Muscle of back (tissue), 11 donors: ENCODE measurements around the gene LRMDA. TPM values are rescaled to one million over a fixed set of nuclear protein-coding genes. Genes with fewer than 3 reads are reported as not detected.

ENCODE experiments used
- DNase-seq, 3 donors: peaks; one replicate each; pipeline versions ENCODE4 v3.0.0 to v3.0.0-alpha.2; 2013
- polyA plus RNA-seq, 10 donors: library from polyadenylated mRNA; unstranded; fragments of 120-200 nt; gene quantifications; one replicate each; pipeline ENCODE4 v1.2.1, GENCODE V29; 2013; ENCODE audit not compliant: insufficient read length in 10 of 10

The LRMDA gene
- polyA plus RNA-seq, 10 donors: 3.6 to 9.3 (median 6.0) TPM

DNA sequence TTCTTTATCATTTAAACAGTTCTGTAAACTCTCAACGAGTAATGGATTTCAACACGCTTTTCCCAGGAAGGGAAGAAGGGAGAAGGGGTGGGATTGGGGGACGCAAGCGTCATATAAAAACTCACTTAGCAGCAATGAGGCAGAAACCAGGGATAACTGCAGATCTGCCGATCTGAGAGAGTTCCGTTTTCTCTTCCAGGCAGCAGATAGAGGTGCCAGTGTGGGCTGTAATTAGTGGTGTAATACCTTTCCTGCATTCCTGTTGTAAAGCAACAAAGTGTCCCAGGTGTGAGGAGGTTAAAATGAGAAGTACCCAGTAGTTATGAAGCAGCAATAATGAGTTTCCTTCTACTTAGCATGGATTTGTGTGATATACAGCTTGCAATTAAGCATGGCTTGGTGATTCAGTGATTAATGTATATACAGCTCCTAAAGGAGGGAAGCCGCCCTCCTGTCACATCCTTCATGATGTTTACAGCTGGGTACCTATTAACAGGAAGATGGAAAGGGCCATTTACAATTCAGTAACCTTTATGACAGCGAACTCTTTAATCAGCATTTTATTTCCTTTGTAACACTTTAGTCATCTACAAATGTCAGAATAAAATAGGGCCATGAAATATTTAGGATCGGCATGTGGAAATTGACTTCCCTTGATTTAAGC is 271.9 kb downstream of the LRMDA start:
- no peak for DNase-seq

DNA sequence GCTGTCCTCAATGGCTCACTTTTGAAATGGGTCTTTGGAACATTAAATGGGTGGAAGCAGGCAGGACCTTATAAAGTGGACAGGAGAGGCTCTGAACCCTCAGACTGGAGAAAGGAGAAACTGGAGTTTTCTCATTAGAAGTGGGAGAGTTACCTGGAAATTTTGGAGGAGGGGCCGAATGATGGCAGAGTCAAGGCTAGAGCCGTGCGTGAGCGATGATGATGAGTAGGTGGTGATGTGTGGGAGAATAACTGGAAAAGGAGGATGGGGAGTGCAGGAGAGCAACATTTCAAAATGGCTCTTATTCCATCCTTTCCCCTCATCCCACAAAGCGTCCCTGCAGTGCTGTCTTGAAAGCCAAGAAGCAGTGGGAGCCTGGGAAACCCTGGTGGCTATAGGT is 274.0 kb downstream of the LRMDA start:
- no peak for DNase-seq

DNA sequence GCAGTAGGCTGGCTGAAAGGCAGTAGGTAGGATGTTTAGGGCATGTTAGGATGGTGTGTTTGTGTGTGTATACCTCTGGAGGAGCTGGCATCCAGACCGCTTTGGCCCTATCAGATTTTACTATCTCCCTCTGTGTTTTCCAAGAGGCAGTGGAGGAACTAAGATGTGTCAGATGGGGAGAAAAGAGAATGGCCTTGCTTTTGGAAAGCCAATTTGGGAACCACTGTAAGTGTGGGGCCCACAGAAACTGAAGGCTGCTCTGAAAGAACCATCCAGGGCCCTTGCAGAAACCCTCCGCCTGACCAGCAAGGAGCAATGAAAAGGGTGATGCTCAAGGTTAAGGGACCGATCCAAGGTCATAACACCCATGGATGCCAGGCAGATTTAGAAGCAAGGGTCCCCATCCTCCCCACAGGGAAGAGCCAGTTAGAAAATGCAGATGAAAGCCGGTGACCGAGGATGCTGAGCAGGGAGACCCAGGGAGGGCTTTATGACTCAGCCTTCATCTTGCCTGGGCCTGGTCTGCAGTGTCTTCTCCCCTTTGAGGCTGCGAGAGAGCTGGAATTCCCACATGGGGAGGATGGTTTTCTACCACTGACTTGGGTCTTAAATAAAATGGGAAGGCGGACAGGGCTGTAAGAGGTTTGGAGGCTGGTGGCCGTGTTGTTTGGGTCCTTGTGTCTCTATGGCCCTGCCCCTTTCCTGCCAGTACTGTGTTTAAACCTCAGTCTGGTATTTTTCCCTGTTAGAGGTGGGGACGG is 275.8 kb downstream of the LRMDA start:
- no peak for DNase-seq

DNA sequence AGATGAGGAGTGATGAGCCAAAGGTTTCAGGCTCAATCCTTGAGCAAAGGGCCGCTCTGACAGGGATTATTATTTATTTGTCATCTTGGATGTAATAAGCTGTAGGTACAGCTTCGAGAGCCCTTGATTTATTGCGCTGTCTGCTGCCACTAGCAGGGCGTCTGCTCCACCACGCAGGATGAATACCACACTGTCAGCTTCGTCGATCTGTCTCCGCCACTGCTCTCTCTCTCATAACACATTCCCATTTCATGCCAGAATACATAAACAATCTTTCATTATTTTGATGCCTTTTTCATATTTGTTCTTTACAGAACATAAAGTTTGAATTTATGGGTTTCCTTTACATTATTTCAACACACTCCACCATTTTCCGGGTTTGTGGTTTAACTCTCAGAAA is 276.6 kb downstream of the LRMDA start:
- peak in 2 of 3 donors; percentile 15 to 59 for DNase-seq

DNA sequence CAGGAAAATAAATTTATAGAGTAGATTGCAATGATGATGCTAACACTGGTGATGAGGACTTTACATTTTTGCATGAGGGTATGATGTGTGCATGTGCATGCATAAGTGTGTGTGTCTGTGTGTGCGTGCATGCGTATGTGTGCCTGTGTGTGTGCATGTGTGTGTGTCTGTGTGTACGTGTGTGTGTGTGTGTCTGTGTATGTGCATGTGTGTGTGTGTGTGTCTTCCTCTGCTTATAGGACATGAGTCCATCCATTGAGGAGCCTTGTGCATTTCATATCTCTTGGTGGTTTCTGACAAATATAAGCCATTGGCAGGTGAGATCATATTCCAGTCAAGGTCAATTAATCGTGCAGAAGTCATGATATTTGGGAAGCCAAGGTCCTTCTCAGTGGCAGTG is 277.8 kb downstream of the LRMDA start:
- no peak for DNase-seq

DNA sequence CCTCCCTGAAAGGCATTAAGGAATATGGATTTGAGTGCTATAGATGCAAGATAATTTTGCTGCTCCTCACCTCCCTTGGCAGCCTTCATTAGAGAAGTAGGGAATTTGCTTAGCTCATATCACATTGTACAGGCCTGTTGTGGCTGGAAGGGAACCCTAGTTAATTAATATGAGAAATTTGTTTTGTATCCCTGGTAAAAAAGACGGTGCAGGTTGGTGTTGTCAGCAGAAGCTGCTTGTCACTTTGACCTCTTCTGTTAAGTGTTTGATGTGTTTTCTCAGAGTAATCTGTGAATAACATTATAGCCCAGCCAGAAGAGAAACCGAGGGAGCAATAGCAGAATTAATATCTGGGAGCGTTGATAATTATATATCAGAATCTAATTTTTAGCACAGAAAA is 278.4 kb downstream of the LRMDA start:
- DNase-seq: no peak

DNA sequence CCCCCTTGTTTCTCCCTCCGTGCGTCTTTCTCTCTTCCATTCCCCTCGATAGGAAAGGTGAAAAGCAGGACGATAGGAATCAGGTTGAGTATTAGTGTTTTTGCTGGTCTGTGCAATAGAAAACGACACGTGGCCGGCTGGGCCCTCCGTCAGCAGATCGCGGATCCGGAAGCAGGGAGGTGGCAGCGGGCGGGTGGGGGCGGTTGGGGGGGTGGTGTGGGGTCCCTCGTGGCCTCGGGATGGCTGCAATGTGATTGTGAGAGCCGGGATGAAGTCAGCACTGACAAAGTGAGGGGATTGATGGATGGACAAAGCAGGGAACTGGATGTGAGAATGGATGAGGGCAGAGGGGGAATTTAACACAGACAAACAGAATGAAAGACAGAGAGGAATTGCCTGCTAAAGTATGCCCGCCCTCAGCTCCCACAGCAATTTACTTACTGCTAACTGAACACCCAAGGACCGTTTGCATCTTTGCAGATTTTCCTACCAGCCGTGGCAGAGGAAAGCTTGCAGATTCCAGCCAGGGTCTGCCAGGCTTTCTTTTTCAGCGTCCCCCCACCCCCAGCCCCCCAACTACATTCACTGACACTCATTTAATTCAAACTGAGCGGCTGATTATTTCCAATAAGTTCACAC is 280.9 kb downstream of the LRMDA start:
- no peak for DNase-seq

DNA sequence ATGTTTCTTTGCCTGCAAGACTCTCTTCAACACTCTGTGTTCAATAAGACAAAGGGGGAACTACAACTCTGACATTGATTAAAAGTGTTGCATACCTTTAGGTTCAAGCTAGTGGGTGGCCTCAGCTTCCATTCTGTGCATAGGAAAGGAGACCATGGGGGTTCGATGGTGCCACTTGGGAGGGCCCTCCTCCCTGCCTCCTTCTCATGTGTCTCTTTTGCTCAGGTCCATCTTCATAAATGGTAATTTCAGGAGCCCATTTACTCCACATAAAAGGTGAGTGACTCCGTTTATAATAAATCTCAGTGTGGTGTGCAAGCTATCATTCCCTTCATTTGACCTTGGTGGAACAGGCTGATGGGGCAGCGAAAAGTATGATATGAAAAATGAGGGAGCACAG is 285.1 kb downstream of the LRMDA start:
- no peak for DNase-seq

DNA sequence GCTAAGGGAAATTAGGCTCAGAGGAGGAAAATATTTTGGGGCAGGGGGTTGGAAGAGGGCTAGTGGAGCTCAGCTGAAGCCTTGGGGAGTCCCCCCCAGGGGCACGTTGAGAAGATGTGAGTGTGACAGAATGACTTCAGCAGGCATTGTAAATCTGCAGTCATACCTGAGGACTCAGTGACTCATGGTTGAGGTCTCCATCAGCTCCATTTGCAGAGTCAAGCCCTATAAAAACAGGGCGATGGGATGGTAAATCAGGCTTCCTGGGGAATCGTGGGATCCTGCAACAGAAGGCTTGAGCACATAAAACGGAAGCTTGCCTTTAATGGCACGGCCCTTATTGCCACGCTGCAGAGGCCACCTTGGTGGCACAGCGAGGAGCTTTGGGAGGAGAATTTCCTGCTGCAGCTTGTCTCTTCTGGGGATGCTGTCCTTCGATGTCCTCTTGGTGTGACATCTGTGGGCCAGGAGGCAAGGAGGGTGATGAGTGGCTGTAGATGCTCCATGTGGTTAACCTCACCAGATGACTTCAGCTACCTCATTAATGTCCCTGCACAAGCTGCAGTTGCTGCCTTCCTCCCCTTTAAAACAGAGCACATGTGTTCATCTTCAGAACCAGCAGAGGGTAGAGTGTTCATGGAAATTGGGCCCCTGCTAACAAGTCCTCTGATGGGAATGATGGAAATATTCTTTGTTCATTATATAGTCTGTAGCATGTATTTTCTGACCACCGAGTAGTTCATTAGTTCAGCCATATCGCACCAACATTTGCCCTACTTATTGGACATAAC is 285.9 kb downstream of the LRMDA start:
- peak in 1 of 3 donors; percentile 42 for DNase-seq

DNA sequence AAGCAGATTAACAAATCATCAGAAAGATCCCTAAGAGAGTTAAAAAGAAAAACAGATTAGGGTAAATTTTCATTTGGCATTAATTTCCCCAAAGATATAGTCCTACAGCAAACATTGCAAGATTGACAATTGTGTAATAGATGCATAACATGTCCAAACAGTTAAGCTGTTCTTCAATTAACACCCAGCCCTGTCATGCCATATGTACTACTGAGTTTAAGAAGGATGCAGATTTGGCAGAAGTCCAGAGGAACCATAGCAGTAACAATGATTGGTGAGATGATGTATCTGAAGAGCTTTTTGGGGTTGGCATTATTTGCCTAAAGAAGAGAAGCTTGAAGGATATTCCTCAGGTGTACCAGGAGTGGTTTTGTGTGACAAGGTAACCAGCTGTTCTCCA is 287.6 kb downstream of the LRMDA start:
- DNase-seq: no peak

DNA sequence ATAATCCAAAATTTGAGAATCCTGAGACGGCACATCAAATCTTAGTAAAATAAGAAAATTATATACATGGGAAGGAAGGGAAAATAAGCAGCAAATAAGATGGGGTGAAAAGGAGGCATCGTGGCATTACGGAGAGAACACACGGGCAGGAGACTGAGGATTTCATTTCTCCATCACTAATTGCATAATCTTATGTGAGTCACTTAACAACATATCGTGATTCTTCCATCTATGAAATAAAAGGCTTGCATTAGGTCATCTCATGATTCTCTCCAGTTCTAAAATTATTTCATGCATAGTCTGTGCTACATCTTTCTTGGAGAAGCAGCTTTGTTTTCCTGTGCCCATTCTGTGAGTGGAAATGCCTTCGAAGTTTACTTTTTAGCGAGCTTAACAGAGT is 288.7 kb downstream of the LRMDA start:
- no peak for DNase-seq

DNA sequence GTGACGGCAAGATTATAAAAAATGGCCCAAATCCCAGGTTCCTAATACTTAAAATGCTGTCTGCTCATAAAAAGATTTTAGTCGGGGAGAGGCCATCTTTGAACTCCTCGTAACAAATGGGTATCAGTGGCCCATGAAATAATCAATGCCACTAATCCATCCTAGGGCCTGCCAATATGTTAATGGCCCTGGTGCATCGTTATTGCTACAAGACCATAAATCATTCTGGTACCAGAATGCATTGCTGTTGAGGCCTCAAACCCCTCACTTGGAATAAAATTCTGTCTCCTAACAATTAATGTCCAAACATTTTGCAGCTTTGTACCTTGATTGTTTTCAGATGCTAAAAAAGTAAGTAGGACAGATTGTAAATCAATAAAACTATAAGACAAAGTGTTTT is 290.6 kb downstream of the LRMDA start:
- DNase-seq: no peak

DNA sequence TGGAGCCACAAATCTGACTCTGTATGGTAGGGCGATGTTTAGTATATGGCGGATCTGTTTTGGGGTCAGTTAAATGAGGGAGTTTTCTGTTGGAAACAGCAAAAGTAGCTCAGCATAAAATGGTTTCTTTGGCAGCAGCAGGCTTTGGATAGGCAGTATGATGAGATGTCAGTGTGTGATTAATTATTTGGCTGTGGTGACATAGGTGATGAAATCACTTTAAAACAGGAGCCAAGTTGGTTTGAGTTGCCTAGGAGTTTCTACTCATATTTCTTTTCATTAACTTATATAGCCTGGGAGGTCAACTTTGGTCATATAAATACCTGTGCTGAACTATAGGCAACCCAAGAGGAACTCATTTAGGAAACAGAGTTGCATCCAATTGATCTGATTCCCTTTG is 291.2 kb downstream of the LRMDA start:
- DNase-seq: no peak

DNA sequence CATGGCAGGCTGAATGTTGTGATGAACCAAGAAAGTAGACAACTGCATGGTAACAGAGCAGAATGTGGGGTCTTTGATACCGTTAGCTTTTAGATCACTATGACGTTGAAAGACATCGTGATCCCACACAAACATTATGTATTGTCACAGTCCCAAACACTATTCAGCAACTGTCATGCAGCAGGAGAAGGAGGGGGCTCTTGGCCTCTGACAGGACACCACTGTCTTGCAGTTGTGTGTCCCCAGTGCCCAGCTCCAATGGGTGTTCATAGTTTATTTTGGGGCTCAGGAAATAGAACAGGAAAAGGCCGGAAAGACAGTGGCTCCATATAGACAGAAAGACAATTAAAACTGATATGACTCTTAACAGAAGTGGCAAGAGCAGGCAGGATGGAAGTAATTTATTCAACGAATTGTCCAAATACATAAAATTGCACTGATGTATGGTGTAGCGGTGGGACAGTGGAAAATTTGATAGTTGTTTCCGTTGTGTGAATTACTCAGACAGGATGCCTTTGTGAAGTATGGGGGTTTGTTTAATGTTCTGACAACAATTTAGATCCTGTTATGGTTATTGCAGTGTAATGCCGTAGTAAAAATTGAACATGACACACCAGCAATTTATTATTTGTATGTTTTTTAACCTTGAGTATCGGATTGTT is 292.0 kb downstream of the LRMDA start:
- DNase-seq: peak in 1 of 3 donors; percentile 30

DNA sequence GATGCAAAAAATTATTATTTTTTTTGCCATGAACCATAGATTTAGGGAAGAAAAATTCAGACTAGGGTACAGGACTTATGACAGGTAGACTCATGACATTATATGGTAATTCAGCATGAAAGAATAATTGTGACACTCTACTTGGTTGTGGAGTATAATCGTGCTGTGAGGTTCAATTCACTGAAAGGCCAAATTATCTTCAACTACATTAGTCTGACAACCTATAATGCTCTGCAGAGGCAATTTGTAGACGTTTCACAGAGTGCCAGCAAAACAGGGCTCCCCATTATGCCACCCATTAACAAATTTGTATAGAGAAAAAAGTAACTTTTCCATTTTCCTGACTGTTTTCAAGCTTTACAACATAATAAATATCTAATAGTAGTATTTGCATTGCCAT is 292.6 kb downstream of the LRMDA start:
- no peak for DNase-seq

DNA sequence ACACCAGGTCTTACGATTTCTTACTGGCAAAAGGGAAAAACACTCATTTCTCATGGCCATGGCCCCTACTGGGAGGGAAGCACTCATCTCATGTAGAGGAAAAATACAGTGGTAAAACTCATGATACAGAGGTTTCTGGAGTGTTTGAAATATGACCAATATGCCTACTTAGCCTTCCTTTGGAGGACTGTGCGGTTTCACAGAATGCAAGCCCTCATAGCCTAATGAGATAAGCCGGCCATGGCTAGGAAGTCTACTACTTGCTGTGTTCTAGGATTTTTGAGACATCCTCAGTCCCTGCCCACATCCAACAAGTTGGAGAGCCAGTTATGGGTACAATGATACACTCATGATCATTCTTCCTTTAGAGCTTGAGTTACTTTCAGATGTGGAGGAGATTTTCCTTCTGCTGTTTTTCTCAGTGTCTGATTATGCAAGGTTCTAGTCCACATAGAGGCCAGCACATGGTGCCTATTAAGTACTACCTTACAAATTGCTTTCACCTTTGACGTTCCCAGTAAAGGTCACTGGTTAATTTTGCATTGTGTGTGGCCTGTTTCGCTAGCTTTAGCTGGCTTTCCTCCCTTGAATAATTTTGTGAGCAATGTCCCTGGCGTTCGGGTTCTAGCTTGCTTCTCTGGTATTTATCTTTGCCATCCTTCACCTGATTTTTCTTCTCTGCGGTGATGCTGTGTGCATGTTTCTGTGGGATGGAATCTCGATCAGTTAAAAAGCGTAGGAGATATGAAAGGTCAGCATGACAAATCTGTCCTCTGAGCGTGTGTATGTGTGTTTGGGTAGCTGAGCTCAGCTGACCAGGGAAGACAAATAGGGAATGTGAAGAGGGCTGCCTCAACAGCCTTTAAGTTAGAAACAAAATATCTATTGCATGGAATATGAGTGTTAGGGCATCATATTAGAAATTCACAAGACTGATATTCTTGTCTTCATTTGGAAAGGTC is 295.4 kb downstream of the LRMDA start:
- DNase-seq: no peak

DNA sequence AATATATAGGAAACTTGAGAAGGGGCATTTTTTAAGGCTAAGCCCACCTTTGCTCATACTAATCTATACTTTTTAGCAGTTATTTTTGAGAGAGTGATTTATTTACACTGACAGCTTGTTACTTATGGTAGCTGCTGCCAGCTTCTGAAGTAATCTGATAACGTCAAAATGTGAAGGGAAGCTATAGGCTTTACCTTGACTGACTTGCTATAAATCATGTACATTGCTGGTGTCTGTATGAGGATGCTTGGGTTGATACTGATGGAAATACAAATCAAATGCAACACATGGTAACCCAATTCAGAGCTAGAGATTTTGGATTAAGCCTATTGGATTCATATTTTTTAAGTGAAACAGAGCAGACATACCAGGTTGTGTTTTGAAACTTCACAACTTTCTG is 299.4 kb downstream of the LRMDA start:
- no peak for DNase-seq

DNA sequence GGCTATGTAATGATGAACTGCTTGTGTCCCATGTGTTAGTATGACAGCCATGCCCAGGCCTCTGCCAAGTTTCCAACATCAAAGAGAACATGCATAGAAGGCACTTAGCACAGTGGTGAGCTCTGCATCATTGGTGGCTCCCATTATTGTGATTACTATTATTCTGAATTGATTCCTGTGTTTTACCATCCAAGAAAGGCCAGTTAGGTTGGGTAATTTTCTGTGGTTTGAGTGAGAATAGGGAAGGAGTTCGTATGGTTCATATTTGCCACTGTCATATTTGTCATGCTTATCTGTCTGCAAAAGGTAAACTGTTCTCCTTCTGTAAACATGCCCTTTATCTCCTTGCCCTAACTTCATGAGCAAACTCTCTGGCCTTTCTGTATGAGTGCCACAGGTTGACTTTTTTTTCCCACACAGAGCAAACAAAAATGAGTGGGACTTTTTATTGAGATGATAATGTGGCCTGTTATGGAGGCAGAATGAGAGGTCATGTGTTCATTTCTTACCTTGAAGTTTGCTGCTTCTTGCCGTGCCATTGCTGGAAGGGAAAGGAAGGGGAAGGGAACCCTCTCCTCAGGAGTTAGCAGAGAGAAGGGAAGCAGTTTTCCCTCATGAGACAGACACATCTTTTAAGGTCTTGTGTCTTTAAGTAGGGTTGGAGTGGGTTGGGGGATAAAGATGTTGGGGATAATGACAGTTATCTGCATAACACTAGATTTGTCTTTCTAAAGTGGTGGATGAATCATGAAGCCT is 301.9 kb downstream of the LRMDA start:
- DNase-seq: no peak

DNA sequence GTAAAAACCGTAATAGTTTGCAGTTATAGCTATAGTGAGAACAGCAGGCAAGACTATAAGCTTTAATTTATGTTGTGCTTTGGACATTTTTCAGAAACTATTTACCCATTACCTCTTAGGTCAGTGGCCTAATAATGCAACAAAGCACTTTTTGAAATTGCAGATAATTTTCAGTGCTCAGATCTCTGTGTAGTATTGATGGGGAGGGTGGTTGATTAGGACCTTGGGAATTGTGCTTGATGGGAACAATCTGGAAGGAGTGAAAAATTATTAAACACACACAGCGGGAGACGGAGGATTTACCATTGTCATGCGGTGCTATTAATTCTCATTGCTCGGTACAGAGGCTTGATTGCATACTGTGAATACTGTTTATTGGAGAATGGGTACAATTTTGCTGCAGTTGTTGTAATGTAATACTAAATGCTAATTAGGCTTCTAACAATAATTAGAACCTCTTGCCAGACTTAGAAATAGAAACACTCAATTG is 304.8 kb downstream of the LRMDA start:
- DNase-seq: no peak
